SK-N-MC (cell line): ENCODE data around the gene STK38L.

Experiments
- DNase-seq: peaks from one replicate; pipeline ENCODE4 v3.0.0-alpha.2; 2011; ENCODE audit warnings: low read depth, low spot score
- H3K27ac ChIP-seq: fragments of 200-600 bp; sonication (generic); 2 replicates; pipeline ENCODE4 v1.5.1; 2016; ENCODE audit warnings: mixed run types
- H3K36me3 ChIP-seq: fragments of 200-600 bp; sonication (generic); 2 replicates; pipeline ENCODE4 v1.6.1; 2017; ENCODE audit warnings: antibody characterized with exemption, low read length, mixed read lengths; ENCODE audit not compliant: insufficient read depth
- H3K4me3 ChIP-seq: fragments of 200-600 bp; sonication (generic); 2 replicates; pipeline ENCODE4 v1.5.1; 2016
- H3K9ac ChIP-seq: fragments of 200-600 bp; sonication (generic); 2 replicates; pipeline ENCODE4 v1.8.0; 2017; ENCODE audit warnings: mixed run types, mixed read lengths; ENCODE audit not compliant: insufficient read length
- H3K9me3 ChIP-seq: fragments of 200-600 bp; sonication (generic); 2 replicates; pipeline ENCODE4 v1.6.1; 2017; ENCODE audit warnings: low read depth, mild to moderate bottlenecking, antibody characterized with exemption, low read length, moderate library complexity, mixed read lengths
- EZH2 ChIP-seq: fragments of 200-600 bp; sonication (generic); IDR thresholded peaks from one replicate; pipeline ENCODE4 v1.6.1; 2017; ENCODE audit warnings: antibody characterized with exemption
- FOXP2 ChIP-seq: optimal IDR thresholded peaks from 2 replicates; pipeline ENCODE3; 2011; ENCODE audit warnings: mild to moderate bottlenecking, moderate library complexity; ENCODE audit not compliant: insufficient read depth; ENCODE audit errors: extremely low read length, control extremely low read depth
- POLR2AphosphoS5 ChIP-seq: IDR thresholded peaks from 2 replicates; pipeline ENCODE4 v1.6.1; 2012; ENCODE audit warnings: mild to moderate bottlenecking, low read depth, low read length, borderline replicate concordance

STK38L gene

GRCh38 chr12:27293463-27293862 is 49.4 kb downstream of the STK38L start:
- H3K4me3 ChIP-seq, result no peak overlapping the region
- TF ChIP-seq FOXP2, result no peak
- no peak for TF ChIP-seq POLR2AphosphoS5
- no peak for TF ChIP-seq EZH2
- no peak for DNase-seq
- H3K9me3 ChIP-seq, result no peaks in the 10 kb centered on the region
- H3K27ac ChIP-seq, result no peak overlapping the region
- H3K36me3 ChIP-seq, result peaks cover 3% of the 10 kb centered on the region; the same call in 1 of the 2 replicates
- no peak overlapping the region for H3K9ac ChIP-seq

- no peak overlapping the region for H3K27ac ChIP-seq
- H3K36me3 ChIP-seq, result peaks cover 7% of the 10 kb centered on the region
- no peaks in the 10 kb centered on the region for H3K9me3 ChIP-seq
- DNase-seq, result no peak
- no peak overlapping the region for H3K4me3 ChIP-seq
- no peak overlapping the region for H3K9ac ChIP-seq
- TF ChIP-seq POLR2AphosphoS5, result no peak
- TF ChIP-seq EZH2, result no peak
- no peak for TF ChIP-seq FOXP2
Measured at GRCh38 chr12:27296674-27297073, 52.6 kb downstream of the STK38L start.

GRCh38 chr12:27297566-27297965 is 53.5 kb downstream of the STK38L start:
- H3K36me3 ChIP-seq, result peaks cover 7% of the 10 kb centered on the region
- DNase-seq, result no peak
- H3K27ac ChIP-seq, result no peak overlapping the region
- H3K9me3 ChIP-seq, result no peaks in the 10 kb centered on the region
- no peak overlapping the region for H3K9ac ChIP-seq
- no peak for TF ChIP-seq FOXP2
- TF ChIP-seq EZH2, result no peak
- TF ChIP-seq POLR2AphosphoS5, result no peak
- H3K4me3 ChIP-seq, result no peak overlapping the region

- Histone ChIP-seq H3K36me3 (peaks cover 7% of the 10 kb centered on the region), H3K9me3 (no peaks in the 10 kb centered on the region), H3K4me3 (no peak overlapping the region), H3K27ac (no peak overlapping the region), H3K9ac (no peak overlapping the region)
- TF ChIP-seq EZH2 (no peak), FOXP2 (no peak), POLR2AphosphoS5 (no peak)
- no peak for DNase-seq
Measured at GRCh38 chr12:27299102-27299501, 55.0 kb downstream of the STK38L start.

- Histone ChIP-seq H3K9me3 (no peaks in the 10 kb centered on the region), H3K36me3 (peaks cover 7% of the 10 kb centered on the region), H3K9ac (no peak overlapping the region), H3K4me3 (no peak overlapping the region), H3K27ac (no peak overlapping the region)
- no peak for TF ChIP-seq POLR2AphosphoS5
- TF ChIP-seq FOXP2, result no peak
- no peak for TF ChIP-seq EZH2
- no peak for DNase-seq
Measured at GRCh38 chr12:27300226-27300625, 56.1 kb downstream of the STK38L start.

- Histone ChIP-seq H3K9me3 (no peaks in the 10 kb centered on the region), H3K4me3 (no peak overlapping the region), H3K36me3 (peaks cover 4% of the 10 kb centered on the region), H3K27ac (no peak overlapping the region), H3K9ac (no peak overlapping the region)
- no peak for TF ChIP-seq POLR2AphosphoS5
- TF ChIP-seq EZH2, result no peak
- TF ChIP-seq FOXP2, result no peak
- no peak for DNase-seq
Measured at GRCh38 chr12:27303139-27304111, 59.3 kb downstream of the STK38L start.

GRCh38 chr12:27304856-27305255 is 60.8 kb downstream of the STK38L start:
- H3K27ac ChIP-seq, result no peak overlapping the region
- TF ChIP-seq FOXP2 (no peak), EZH2 (no peak), POLR2AphosphoS5 (no peak)
- DNase-seq, result no peak
- H3K36me3 ChIP-seq, result peaks cover 6% of the 10 kb centered on the region; the same call in 1 of the 2 replicates
- H3K9me3 ChIP-seq, result no peaks in the 10 kb centered on the region
- peak overlapping the region; percentile 3 for H3K9ac ChIP-seq
- no peak overlapping the region for H3K4me3 ChIP-seq

GRCh38 chr12:27305673-27306456 is 61.8 kb downstream of the STK38L start:
- Histone ChIP-seq H3K9ac (no peak overlapping the region), H3K4me3 (no peak overlapping the region), H3K9me3 (no peaks in the 10 kb centered on the region), H3K27ac (no peak overlapping the region), H3K36me3 (peaks cover 6% of the 10 kb centered on the region; the same call in 1 of the 2 replicates)
- TF ChIP-seq POLR2AphosphoS5 (no peak), FOXP2 (no peak), EZH2 (no peak)
- peak; percentile 8 for DNase-seq
